LNCaP clone FGC (cell line): ENCODE measurements around the gene COX6B1.
A peak's percentile ranks its signal among the peaks of the same experiment; 100 is the strongest.

Source experiments
- DNase-seq: peaks from one replicate; pipeline ENCODE4 v3.0.0-alpha.2; 2011; ENCODE audit warnings: low read depth
- H3K4me3 ChIP-seq: 2 replicates; pipeline ENCODE4 v1.5.1; 2011; ENCODE audit warnings: mild to moderate bottlenecking, low read depth, low read length, control low read depth
- CTCF ChIP-seq: IDR thresholded peaks from 2 replicates; pipeline ENCODE4 v1.5.1; 2012; ENCODE audit warnings: mild to moderate bottlenecking; ENCODE audit not compliant: control insufficient read depth, insufficient read depth; ENCODE audit errors: extremely low read depth

COX6B1 gene

GRCh38 chr19:35633727-35634440 is 14.2 kb upstream of the COX6B1 start:
- no peak for TF ChIP-seq CTCF
- no peak overlapping the region for H3K4me3 ChIP-seq
- no peak for DNase-seq

- no peak for DNase-seq
- no peak for TF ChIP-seq CTCF
- no peak overlapping the region for H3K4me3 ChIP-seq
These were observed 11.5 kb upstream of the COX6B1 start for GRCh38 chr19:35636651-35637050.

GRCh38 chr19:35637165-35637564 is 11.0 kb upstream of the COX6B1 start:
- TF ChIP-seq CTCF = no peak
- no peak for DNase-seq
- H3K4me3 ChIP-seq = no peak overlapping the region

- no peak for TF ChIP-seq CTCF
- H3K4me3 ChIP-seq = no peak overlapping the region
- DNase-seq = no peak
These were observed 8.8 kb upstream of the COX6B1 start for GRCh38 chr19:35639321-35639639.

- TF ChIP-seq CTCF = no peak
- DNase-seq = no peak
- no peak overlapping the region for H3K4me3 ChIP-seq
These were observed 8.3 kb upstream of the COX6B1 start for GRCh38 chr19:35639863-35640262.

- H3K4me3 ChIP-seq = peak within 1 kb of the TSS; percentile 60; the same call in 1 of the 2 replicates
- no peak for TF ChIP-seq CTCF
- no peak for DNase-seq
These were observed 6.5 kb upstream of the COX6B1 start, which contains the start of gene ETV2 for GRCh38 chr19:35641515-35642151. ETV2 (plus strand) TSS chr19:35641745; CDS start chr19:35642461, 716 bp downstream.
